GM12873 (cell line): ENCODE measurements around the gene NEK5.

ENCODE experiments used
- TF ChIP-seq, protein P1 (sequence below): IDR thresholded peaks from 2 replicates; pipeline ENCODE4 v1.5.1; 2012; ENCODE audit warnings: low read depth, mild to moderate bottlenecking, moderate library complexity, low read length, control low read depth; ENCODE audit not compliant: insufficient read depth; ENCODE audit errors: missing control alignments

NEK5 gene

DNA sequence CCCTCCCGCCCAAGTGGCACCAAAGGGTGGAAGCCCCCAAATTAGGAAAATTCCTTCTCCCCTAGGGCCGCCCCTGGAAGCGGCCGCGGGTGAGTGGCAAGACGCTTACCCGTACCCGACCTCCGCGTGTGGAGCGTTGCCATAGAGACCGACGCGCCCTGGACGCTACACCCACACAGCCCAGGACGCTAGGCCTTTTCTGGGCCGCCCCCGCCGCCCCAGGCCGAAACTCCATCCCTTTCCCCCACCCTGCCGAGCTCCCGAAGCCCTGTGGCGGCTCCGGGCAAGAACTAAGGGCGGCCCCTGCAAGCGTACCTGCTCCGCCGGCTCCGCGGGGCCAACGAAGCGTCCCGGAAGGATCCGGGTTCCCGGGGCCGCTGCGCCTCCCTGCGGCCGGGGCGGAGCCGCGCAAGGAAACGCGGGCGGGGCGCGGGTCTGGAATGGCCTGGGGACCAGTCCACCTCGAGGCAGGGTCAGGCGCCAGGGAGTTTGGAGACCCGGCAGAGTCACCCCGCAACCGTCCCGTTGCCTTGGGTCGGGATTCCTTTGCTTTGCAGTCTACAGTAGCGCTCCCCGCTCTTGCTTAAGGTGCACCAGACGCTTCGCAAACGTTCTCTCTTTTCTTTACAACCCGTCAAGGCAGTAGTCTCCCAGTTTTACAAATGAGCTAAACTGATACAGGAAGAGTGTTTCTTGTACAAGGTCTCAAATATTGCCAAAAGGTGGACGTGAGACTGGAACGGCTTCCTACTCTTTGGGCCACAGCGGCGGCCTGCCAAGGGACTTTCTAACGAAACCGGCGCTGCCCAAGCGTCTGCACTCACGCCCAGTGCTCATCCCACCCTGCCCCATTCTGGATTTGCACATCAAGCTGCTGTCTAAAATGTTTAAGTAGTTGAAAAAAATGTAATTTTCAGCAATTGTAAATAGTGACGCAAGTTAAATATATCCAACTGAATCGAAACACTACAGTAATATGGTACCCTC, at the start of gene NEK5:
Gene NEK5 (minus strand): TSS at position 360 of the 987 bp plus-strand sequence. CDS start 1,591 bp downstream, outside the sequence.
- TF ChIP-seq, protein P1, sequence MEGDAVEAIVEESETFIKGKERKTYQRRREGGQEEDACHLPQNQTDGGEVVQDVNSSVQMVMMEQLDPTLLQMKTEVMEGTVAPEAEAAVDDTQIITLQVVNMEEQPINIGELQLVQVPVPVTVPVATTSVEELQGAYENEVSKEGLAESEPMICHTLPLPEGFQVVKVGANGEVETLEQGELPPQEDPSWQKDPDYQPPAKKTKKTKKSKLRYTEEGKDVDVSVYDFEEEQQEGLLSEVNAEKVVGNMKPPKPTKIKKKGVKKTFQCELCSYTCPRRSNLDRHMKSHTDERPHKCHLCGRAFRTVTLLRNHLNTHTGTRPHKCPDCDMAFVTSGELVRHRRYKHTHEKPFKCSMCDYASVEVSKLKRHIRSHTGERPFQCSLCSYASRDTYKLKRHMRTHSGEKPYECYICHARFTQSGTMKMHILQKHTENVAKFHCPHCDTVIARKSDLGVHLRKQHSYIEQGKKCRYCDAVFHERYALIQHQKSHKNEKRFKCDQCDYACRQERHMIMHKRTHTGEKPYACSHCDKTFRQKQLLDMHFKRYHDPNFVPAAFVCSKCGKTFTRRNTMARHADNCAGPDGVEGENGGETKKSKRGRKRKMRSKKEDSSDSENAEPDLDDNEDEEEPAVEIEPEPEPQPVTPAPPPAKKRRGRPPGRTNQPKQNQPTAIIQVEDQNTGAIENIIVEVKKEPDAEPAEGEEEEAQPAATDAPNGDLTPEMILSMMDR = peak; percentile 61

- TF ChIP-seq, protein P1 = no peak
Measured at GRCh38 chr13:52177276-52177675, 48.4 kb upstream of the NEK5 start.

GRCh38 chr13:52173373-52173772, 44.5 kb upstream of the NEK5 start:
- TF ChIP-seq, protein P1 = no peak

DNA sequence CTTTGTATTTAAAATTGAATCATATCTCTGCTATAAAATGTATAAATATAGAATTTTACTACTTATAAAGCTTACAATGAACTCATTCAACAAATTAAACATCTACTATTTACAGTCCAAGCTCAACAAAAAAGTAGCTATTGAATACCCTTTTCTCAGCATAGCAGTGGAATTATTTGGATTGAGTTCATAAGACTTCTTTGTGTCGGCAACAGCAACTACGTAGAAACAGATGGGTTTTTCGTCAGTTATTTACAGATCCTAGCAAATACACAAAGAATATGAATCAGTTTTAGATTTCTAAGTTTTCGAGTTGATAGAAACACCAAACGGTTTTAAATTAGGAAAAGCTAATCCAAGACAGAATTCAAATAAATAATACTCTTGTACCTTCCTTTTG, 41.0 kb upstream of the NEK5 start:
- TF ChIP-seq, protein P1 = no peak

GRCh38 chr13:52165411-52165810, 36.5 kb upstream of the NEK5 start:
- TF ChIP-seq, protein P1 = no peak

DNA sequence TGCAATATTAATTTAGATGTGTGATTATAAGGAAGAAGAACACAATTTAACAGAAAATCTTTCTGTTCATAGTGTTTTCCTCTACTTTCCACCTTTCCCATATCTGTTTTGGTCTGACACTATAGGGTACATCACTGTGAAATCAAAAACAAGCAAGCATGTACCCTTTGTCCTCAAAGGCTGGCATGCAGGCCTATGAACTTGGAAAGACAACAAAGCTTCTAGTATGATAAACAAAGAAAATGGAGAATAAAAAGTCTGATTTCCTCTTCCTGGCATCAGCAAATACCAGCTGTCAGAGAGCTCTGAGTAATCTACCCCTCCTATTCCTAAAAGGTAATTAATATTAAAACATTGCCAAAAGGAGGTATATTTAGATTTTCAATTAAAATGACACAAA, 36.1 kb upstream of the NEK5 start:
- TF ChIP-seq, protein P1 = no peak

GRCh38 chr13:52162279-52163101, 33.6 kb upstream of the NEK5 start:
- TF ChIP-seq, protein P1 = no peak
